Keratinocyte (primary cell): ENCODE results near the gene GRN. TPM values are rescaled to one million over a fixed set of nuclear protein-coding genes. Genes with fewer than 3 reads are reported as not detected.

ENCODE experiments used
- DNase-seq: peaks from one replicate; pipeline ENCODE4 v3.0.0-alpha.2; 2011; ENCODE audit warnings: low read depth, missing footprints, low spot score
- FAIRE-seq: peaks from 2 replicates; lab custom pipeline; 2011; peaks lifted over from hg19 to GRCh38; lab: Jason Lieb, UNC
- H2AFZ ChIP-seq: 2 replicates; pipeline ENCODE4 v1.6.0; 2012; ENCODE audit warnings: low read length, control low read depth, inconsistent platforms; ENCODE audit not compliant: control insufficient read depth
- H3K27ac ChIP-seq: 2 replicates; pipeline ENCODE4 v1.5.1; 2011; ENCODE audit warnings: low read length; ENCODE audit not compliant: control insufficient read depth, insufficient read depth
- H3K27me3 ChIP-seq: 3 replicates; pipeline ENCODE4 v1.6.0; 2011; ENCODE audit warnings: low read length; ENCODE audit not compliant: control insufficient read depth, insufficient read depth; ENCODE audit errors: extremely low read depth
- H3K36me3 ChIP-seq, 2 experiments: 2 replicates in 1 of 2; 3 replicates in 1 of 2; pipeline ENCODE4 v1.5.1; 2011; ENCODE audit warnings: low read length in 2 of 2, mild to moderate bottlenecking in 1 of 2; ENCODE audit not compliant: control insufficient read depth in 2 of 2, insufficient read depth in 2 of 2; ENCODE audit errors: extremely low read depth in 1 of 2
- H3K4me1 ChIP-seq: 3 replicates; pipeline ENCODE4 v1.5.1; 2011; ENCODE audit warnings: low read length; ENCODE audit not compliant: control insufficient read depth, insufficient read depth; ENCODE audit errors: extremely low read depth
- H3K4me2 ChIP-seq: 3 replicates; pipeline ENCODE4 v1.6.0; 2011; ENCODE audit warnings: low read depth, low read length; ENCODE audit not compliant: control insufficient read depth, insufficient read depth; ENCODE audit errors: extremely low read depth
- H3K4me3 ChIP-seq, 3 experiments: fragments of 200-600 bp in 1 of 3; sonication (generic) in 1 of 3; 2 replicates in 2 of 3; 3 replicates in 1 of 3; pipeline ENCODE4 v1.5.1; 2011 to 2016; ENCODE audit warnings: low read length in 3 of 3, mild to moderate bottlenecking in 3 of 3, control low read depth in 2 of 3, inconsistent platforms in 1 of 3, low read depth in 1 of 3, mixed read lengths in 1 of 3, mixed run types in 1 of 3, moderate library complexity in 1 of 3; ENCODE audit not compliant: control insufficient read depth in 2 of 3, insufficient read depth in 2 of 3; ENCODE audit errors: extremely low read depth in 1 of 3
- H3K79me2 ChIP-seq: 2 replicates; pipeline ENCODE4 v1.6.0; 2012; ENCODE audit warnings: low read length; ENCODE audit not compliant: control insufficient read depth, insufficient read depth
- H3K9ac ChIP-seq: 3 replicates; pipeline ENCODE4 v1.6.0; 2011; ENCODE audit warnings: low read length; ENCODE audit not compliant: control insufficient read depth, insufficient read depth; ENCODE audit errors: extremely low read depth
- H3K9me1 ChIP-seq: 3 replicates; pipeline ENCODE4 v1.6.0; 2011; ENCODE audit warnings: low read length; ENCODE audit not compliant: control insufficient read depth, insufficient read depth; ENCODE audit errors: extremely low read depth
- H3K9me3 ChIP-seq: 2 replicates; pipeline ENCODE4 v1.5.1; 2012; ENCODE audit warnings: low read depth, low read length; ENCODE audit not compliant: control insufficient read depth
- H4K20me1 ChIP-seq: 3 replicates; pipeline ENCODE4 v1.6.0; 2011; ENCODE audit warnings: low read length; ENCODE audit not compliant: control insufficient read depth, insufficient read depth; ENCODE audit errors: extremely low read depth
- EZH2 ChIP-seq: IDR thresholded peaks from one replicate; pipeline ENCODE4 v1.6.1; 2012; ENCODE audit warnings: inconsistent platforms, mild to moderate bottlenecking, low read length, moderate library complexity
- dilution Hi-C: fragments of 300-500 bp; cut with MboI; formaldehyde crosslinking; loops from one replicate; pipeline ENCODE4 v1.7.0; 2020; ENCODE audit warnings: low sequenced_read_pairs; ENCODE audit not compliant: extremely low pct_ligation_motif_present
- polyA plus RNA-seq, 5 experiments: library from polyadenylated mRNA; depleted of rRNA in 3 of 5; stranded (reverse) in 3 of 5; stranded (forward) in 1 of 5; unstranded in 1 of 5; fragments of >200 nt; gene quantifications; 1 replicate in 1 of 5; 2 replicates in 3 of 5; 3 replicates in 1 of 5; pipeline versions ENCODE4 v1.2.1 to v1.2.3, GENCODE V29; 2011 to 2012; ENCODE audit warnings: missing spikeins in 2 of 5, low read depth in 1 of 5, low replicate concordance in 1 of 5
- TF ChIP-seq, protein P1 (sequence below), 3 experiments: IDR thresholded peaks in 1 of 3; conservative IDR thresholded peaks in 1 of 3; optimal IDR thresholded peaks in 1 of 3; 2 replicates in 2 of 3; 3 replicates in 1 of 3; pipeline versions ENCODE3 to v1.5.1; 2011; ENCODE audit warnings: low read length in 3 of 3, mild to moderate bottlenecking in 3 of 3, moderate library complexity in 2 of 3, control low read depth in 1 of 3, inconsistent platforms in 1 of 3; ENCODE audit not compliant: insufficient read depth in 2 of 3; ENCODE audit errors: extremely low read depth in 1 of 3

The GRN gene
- polyA plus RNA-seq, 1 donor (not counting 4 experiments of a cell fraction or from before 2014, with no cell fraction given): 179 TPM

DNA sequence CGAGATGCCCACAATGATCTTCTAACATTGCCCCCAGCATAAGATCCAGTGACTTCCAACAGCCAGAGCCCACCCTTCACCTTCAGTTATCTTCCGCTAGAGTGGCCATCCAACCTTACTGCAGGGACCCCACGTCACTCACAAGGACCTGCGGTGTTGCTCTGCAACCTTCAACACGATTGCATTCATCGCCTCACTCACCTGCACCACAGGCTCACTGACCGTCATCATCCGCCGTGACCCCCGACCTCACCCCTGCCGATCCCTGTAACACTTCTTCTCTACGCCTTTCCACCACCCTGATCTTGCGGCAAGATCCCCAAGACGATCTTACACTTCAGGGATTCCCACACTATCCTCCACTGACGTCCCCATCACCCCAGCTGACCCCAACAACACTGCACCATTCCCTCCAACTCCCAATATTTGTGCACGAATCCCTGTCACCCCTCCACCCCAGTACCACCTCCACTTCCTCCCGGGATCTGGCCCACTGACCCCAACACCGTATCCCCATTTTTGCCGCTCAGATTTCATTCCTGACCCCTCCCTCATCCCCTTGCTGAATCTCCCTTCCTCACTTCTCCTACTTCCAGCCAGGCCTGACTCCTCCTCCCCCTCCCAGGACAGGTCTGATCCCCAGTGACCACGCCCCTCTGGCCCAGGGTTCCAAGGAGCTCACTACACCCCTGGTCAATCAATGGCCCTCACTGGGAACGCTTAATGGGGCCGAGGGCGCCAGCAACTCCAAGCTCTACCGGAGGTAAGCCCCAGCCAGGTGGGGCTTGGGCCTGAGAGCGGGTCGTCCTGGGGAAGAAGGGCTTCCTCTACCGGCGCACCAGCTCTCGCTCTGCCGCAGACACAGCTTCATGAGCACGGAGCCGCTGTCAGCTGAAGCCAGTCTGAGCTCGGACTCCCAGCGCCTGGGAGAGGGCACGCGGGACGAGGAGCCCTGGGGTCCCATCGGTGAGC, 29.1 kb upstream of the GRN start:
- Histone ChIP-seq H3K9me1 (no peaks in the 10 kb centered on the region), H3K36me3 (peaks cover 15 to 20% of the 10 kb centered on the region in 2 experiments), H3K9me3 (no peaks in the 10 kb centered on the region), H3K4me1 (peaks cover 11% of the 10 kb centered on the region), H3K9ac (no peak overlapping the region), H4K20me1 (peaks cover 2% of the 10 kb centered on the region), H3K79me2 (no peaks in the 10 kb centered on the region), H2AFZ (no peak overlapping the region), H3K27me3 (peaks cover 31% of the 10 kb centered on the region), H3K4me2 (peak overlapping the region; percentile 56), H3K4me3 (peak overlapping the region in 2 of 3 experiments; percentile 11 to 42), H3K27ac (no peak overlapping the region)
- TF ChIP-seq EZH2: peak; percentile 32
- TF ChIP-seq, protein P1, sequence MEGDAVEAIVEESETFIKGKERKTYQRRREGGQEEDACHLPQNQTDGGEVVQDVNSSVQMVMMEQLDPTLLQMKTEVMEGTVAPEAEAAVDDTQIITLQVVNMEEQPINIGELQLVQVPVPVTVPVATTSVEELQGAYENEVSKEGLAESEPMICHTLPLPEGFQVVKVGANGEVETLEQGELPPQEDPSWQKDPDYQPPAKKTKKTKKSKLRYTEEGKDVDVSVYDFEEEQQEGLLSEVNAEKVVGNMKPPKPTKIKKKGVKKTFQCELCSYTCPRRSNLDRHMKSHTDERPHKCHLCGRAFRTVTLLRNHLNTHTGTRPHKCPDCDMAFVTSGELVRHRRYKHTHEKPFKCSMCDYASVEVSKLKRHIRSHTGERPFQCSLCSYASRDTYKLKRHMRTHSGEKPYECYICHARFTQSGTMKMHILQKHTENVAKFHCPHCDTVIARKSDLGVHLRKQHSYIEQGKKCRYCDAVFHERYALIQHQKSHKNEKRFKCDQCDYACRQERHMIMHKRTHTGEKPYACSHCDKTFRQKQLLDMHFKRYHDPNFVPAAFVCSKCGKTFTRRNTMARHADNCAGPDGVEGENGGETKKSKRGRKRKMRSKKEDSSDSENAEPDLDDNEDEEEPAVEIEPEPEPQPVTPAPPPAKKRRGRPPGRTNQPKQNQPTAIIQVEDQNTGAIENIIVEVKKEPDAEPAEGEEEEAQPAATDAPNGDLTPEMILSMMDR (optimal IDR thresholded peaks at IDR 0.05 in 1 of 3, IDR thresholded peaks at IDR 0.05 in 1 of 3, conservative IDR thresholded peaks at IDR 0.05 in 1 of 3; ENCODE audit: extremely low read depth in 1 of 3, insufficient read depth in 2 of 3, low read length in 3 of 3): no peak
- FAIRE-seq (no peak), DNase-seq (no peak)
- dilution Hi-C loops: no loop called here

DNA sequence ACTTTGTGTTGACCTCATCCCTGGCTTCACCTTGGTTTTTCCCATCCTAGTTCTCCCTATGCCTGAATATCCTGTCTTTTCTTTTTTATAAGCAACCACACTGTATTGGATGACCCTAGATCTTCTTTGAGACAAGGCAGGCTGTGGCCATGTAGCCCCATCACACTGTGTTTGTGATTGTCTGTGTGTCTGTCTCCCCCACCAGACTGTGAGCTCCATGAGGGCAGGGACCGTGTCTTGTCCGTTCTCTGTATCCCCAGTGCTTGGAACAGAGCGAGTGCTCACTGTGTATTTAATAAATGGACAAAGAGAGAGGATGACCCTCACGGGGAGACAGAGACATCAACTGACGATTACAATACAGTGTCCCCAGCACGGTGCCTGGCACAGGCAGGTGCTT, 27.6 kb upstream of the GRN start:
- TF ChIP-seq EZH2: no peak
- TF ChIP-seq, protein P1 (optimal IDR thresholded peaks at IDR 0.05 in 1 of 3, IDR thresholded peaks at IDR 0.05 in 1 of 3, conservative IDR thresholded peaks at IDR 0.05 in 1 of 3; ENCODE audit: extremely low read depth in 1 of 3, insufficient read depth in 2 of 3, low read length in 3 of 3): no peak

More for the DNA sequence above, 27.6 kb upstream of the GRN start:
- no peak for DNase-seq
- no peak for FAIRE-seq
- no peak overlapping the region for H3K27ac ChIP-seq
- H3K9ac ChIP-seq: no peak overlapping the region
- H3K27me3 ChIP-seq: peaks cover 31% of the 10 kb centered on the region
- dilution Hi-C loops: no loop called here
- peaks cover 11% of the 10 kb centered on the region for H3K4me1 ChIP-seq
- H3K4me2 ChIP-seq: no peak overlapping the region
- peaks cover 25 to 31% of the 10 kb centered on the region in 2 experiments for H3K36me3 ChIP-seq
- no peaks in the 10 kb centered on the region for H3K9me3 ChIP-seq
- H3K4me3 ChIP-seq: no peak overlapping the region
- peaks cover 1% of the 10 kb centered on the region for H3K79me2 ChIP-seq
- no peaks in the 10 kb centered on the region for H3K9me1 ChIP-seq
- H2AFZ ChIP-seq: no peak overlapping the region
- peaks cover 2% of the 10 kb centered on the region for H4K20me1 ChIP-seq
